Thyroid gland (tissue), 4 donors: ENCODE measurements around the gene SIVA1. TPM values are rescaled to one million over a fixed set of nuclear protein-coding genes. Genes with fewer than 3 reads are reported as not detected.

Experiments used
- DNase-seq, 2 donors: peaks; one replicate each; pipeline ENCODE4 v3.0.0-alpha.2; 2019
- H3K27ac ChIP-seq, 3 donors: fragments of 200-600 bp; sonication (generic); 1 replicate in 2 of 3; 2 replicates in 1 of 3; pipeline ENCODE4 v1.5.1; 2016 to 2019; ENCODE audit warnings: mild to moderate bottlenecking in 1 of 3, moderate library complexity in 1 of 3
- H3K27me3 ChIP-seq: fragments of 200-600 bp; sonication (generic); one replicate; pipeline ENCODE4 v1.5.1; 2019
- H3K36me3 ChIP-seq, 2 donors: fragments of 200-600 bp; sonication (generic); one replicate each; pipeline ENCODE4 v1.5.1; 2016 to 2019
- H3K4me1 ChIP-seq, 2 donors: fragments of 200-600 bp; sonication (generic); one replicate each; pipeline ENCODE4 v1.5.1; 2017 to 2019
- H3K4me3 ChIP-seq, 3 donors: fragments of 200-600 bp; sonication (generic); replicated peaks in 1 of 3; 1 replicate in 2 of 3; 2 replicates in 1 of 3; pipeline ENCODE4 v1.5.1; 2016; ENCODE audit warnings: mild to moderate bottlenecking in 1 of 3
- H3K9me3 ChIP-seq: fragments of 200-600 bp; sonication (generic); one replicate; pipeline ENCODE4 v1.5.1; 2017
- CTCF ChIP-seq, 6 experiments: fragments of 200-600 bp in 3 of 6; fragments of 450-650 bp in 3 of 6; sonication (generic) in 3 of 6; IDR thresholded peaks; one replicate each; pipeline ENCODE4 v1.5.1; 2016 to 2019; ENCODE audit warnings: antibody characterized with exemption in 6 of 6, mild to moderate bottlenecking in 2 of 6, inconsistent platforms in 1 of 6, moderate library complexity in 1 of 6
- POLR2A ChIP-seq, 2 donors: fragments of 450-650 bp; IDR thresholded peaks; one replicate each; pipeline ENCODE4 v1.6.1; 2017; ENCODE audit warnings: antibody characterized with exemption in 2 of 2, mild to moderate bottlenecking in 2 of 2, moderate library complexity in 1 of 2
- WGBS, 2 donors: methylation state at CpG; one replicate each; pipeline ENCODE4 v1.1.5; 2017; 5-methylcytosine and 5-hydroxymethylcytosine counted together
- intact Hi-C: fragments of 100-400 bp; cut with DNase I; formaldehyde crosslinking; loops from one replicate; pipeline ENCODE4 v1.15.1; 2023
- total RNA-seq, 4 donors: library from RNA; depleted of rRNA; stranded (reverse); fragments of >200 nt; gene quantifications; one replicate each; pipeline ENCODE4 v1.2.3, GENCODE V29; 2016

Gene SIVA1
- total RNA-seq, 4 donors from 2014 or later: 137 to 388 (median 239) TPM

GRCh38 chr14:104804481-104805325 lies 51.8 kb downstream of the SIVA1 start:
- H3K27ac ChIP-seq: peak overlapping the region in 2 of 3 donors; percentile 31 to 47
- WGBS, 2 donors: 77 to 95% methylated on average over 10 to 18 of the region's 18 CpGs
- no peak for DNase-seq

GRCh38 chr14:104805326-104805678 lies 52.4 kb downstream of the SIVA1 start:
- TF ChIP-seq POLR2A (IDR thresholded peaks at IDR 0.05): no peak
- TF ChIP-seq CTCF (IDR thresholded peaks at IDR 0.05): no peak
- no peaks in the 10 kb centered on the region for H3K27me3 ChIP-seq
- no peak overlapping the region for H3K4me3 ChIP-seq
- H3K9me3 ChIP-seq: no peaks in the 10 kb centered on the region
- intact Hi-C loops: no loop called here
- peak; percentile 76 to 89 for DNase-seq
- H3K4me1 ChIP-seq: peaks cover 22 to 33% of the 10 kb centered on the region in 2 donors
- H3K27ac ChIP-seq: peak overlapping the region in 2 of 3 donors; percentile 31 to 47
- H3K36me3 ChIP-seq: no peaks in the 10 kb centered on the region
- 0 to 76% methylated on average over 1 to 2 of the region's 3 CpGs for WGBS, 2 donors

More at GRCh38 chr14:104804481-104805325, 51.8 kb downstream of the SIVA1 start:
- intact Hi-C loops: no loop called here
- Histone ChIP-seq H3K36me3 (no peaks in the 10 kb centered on the region), H3K4me1 (peaks cover 26 to 37% of the 10 kb centered on the region in 2 donors), H3K9me3 (no peaks in the 10 kb centered on the region), H3K4me3 (no peak overlapping the region), H3K27me3 (no peaks in the 10 kb centered on the region)
- TF ChIP-seq CTCF (IDR thresholded peaks at IDR 0.05): no peak
- TF ChIP-seq POLR2A (IDR thresholded peaks at IDR 0.05): no peak

GRCh38 chr14:104805941-104806624 lies 53.1 kb downstream of the SIVA1 start:
- Histone ChIP-seq H3K27me3 (no peaks in the 10 kb centered on the region), H3K9me3 (no peaks in the 10 kb centered on the region), H3K36me3 (no peaks in the 10 kb centered on the region), H3K4me1 (peaks cover 21 to 33% of the 10 kb centered on the region in 2 donors), H3K27ac (peak overlapping the region in 2 of 3 donors; percentile 31 to 39), H3K4me3 (no peak overlapping the region)
- no peak for DNase-seq
- TF ChIP-seq CTCF (IDR thresholded peaks at IDR 0.05) (no peak), POLR2A (IDR thresholded peaks at IDR 0.05) (no peak)
- intact Hi-C loops: no loop called here
- 72 to 76% methylated on average over 13 to 14 of the region's 14 CpGs for WGBS, 2 donors

- WGBS, 2 donors: 88 to 94% methylated on average over 10 of the region's 10 CpGs
Measured at GRCh38 chr14:104806625-104807465, 53.9 kb downstream of the SIVA1 start.

More at GRCh38 chr14:104806625-104807465, 53.9 kb downstream of the SIVA1 start:
- intact Hi-C loops: no loop called here
- H3K27ac ChIP-seq: no peak overlapping the region
- H3K9me3 ChIP-seq: no peaks in the 10 kb centered on the region
- no peak for DNase-seq
- no peak overlapping the region for H3K4me3 ChIP-seq
- TF ChIP-seq CTCF (IDR thresholded peaks at IDR 0.05) (no peak), POLR2A (IDR thresholded peaks at IDR 0.05) (no peak)
- H3K27me3 ChIP-seq: no peaks in the 10 kb centered on the region
- no peaks in the 10 kb centered on the region for H3K36me3 ChIP-seq
- peaks cover 13 to 26% of the 10 kb centered on the region in 2 donors for H3K4me1 ChIP-seq
